Mesenchymal stem cell (in vitro differentiated cells and primary cell): ENCODE measurements around the gene RCAN2.
A peak's percentile ranks its signal among the peaks of the same experiment; 100 is the strongest.

ENCODE experiments used
- DNase-seq: peaks from one replicate; pipeline ENCODE4 v3.0.0-alpha.2; 2013
- H2AFZ ChIP-seq: one replicate; pipeline ENCODE4 v1.6.1; 2013; ENCODE audit warnings: low read depth, mild to moderate bottlenecking, control low read depth, inconsistent platforms, low read length, moderate library complexity
- H2AK5ac ChIP-seq: 2 replicates; pipeline ENCODE4 v1.6.1; 2013; ENCODE audit warnings: low read length, moderate library complexity, mild to moderate bottlenecking, inconsistent platforms; ENCODE audit not compliant: severe bottlenecking
- H2BK120ac ChIP-seq: one replicate; pipeline ENCODE4 v1.6.1; 2013; ENCODE audit warnings: low read depth, mild to moderate bottlenecking, inconsistent platforms, low read length, moderate library complexity
- H2BK12ac ChIP-seq, 2 experiments: one replicate each; pipeline ENCODE4 v1.6.1; 2013; ENCODE audit warnings: inconsistent platforms in 2 of 2, low read length in 2 of 2, mild to moderate bottlenecking in 2 of 2, moderate library complexity in 2 of 2, control low read depth in 1 of 2
- H2BK15ac ChIP-seq: one replicate; pipeline ENCODE4 v1.6.1; 2013; ENCODE audit warnings: mild to moderate bottlenecking, low read depth, inconsistent platforms; ENCODE audit not compliant: poor library complexity, severe bottlenecking
- H2BK5ac ChIP-seq: 2 replicates; pipeline ENCODE4 v1.6.1; 2013; ENCODE audit warnings: low read depth, mild to moderate bottlenecking, low read length, control low read depth, inconsistent platforms; ENCODE audit not compliant: poor library complexity, severe bottlenecking
- H3K14ac ChIP-seq, 2 experiments: one replicate each; pipeline ENCODE4 v1.6.1; 2013; ENCODE audit warnings: inconsistent platforms in 2 of 2, low read length in 2 of 2, control low read depth in 1 of 2, mild to moderate bottlenecking in 1 of 2, moderate library complexity in 1 of 2
- H3K18ac ChIP-seq, 2 experiments: one replicate each; pipeline ENCODE4 v1.6.1; 2013; ENCODE audit warnings: inconsistent platforms in 2 of 2, low read length in 2 of 2, control low read depth in 1 of 2, low read depth in 1 of 2, mild to moderate bottlenecking in 1 of 2
- H3K23ac ChIP-seq, 2 experiments: one replicate each; pipeline ENCODE4 v1.6.1; 2013; ENCODE audit warnings: inconsistent platforms in 2 of 2, low read length in 2 of 2, mild to moderate bottlenecking in 2 of 2, moderate library complexity in 2 of 2, control low read depth in 1 of 2
- H3K27ac ChIP-seq: 2 replicates; pipeline ENCODE4 v1.5.1; 2013; ENCODE audit warnings: mild to moderate bottlenecking, moderate library complexity, low read length, control low read depth, inconsistent platforms; ENCODE audit not compliant: poor library complexity, severe bottlenecking
- H3K27me3 ChIP-seq, 2 experiments: 2 replicates each; pipeline versions ENCODE4 v1.6.1 to v1.7.0; 2013; ENCODE audit warnings: low read length in 2 of 2, mild to moderate bottlenecking in 2 of 2, moderate library complexity in 2 of 2, control low read depth in 1 of 2, inconsistent platforms in 1 of 2; ENCODE audit not compliant: control insufficient read depth in 1 of 2, insufficient read depth in 1 of 2
- H3K36me3 ChIP-seq, 2 experiments: 2 replicates each; pipeline versions ENCODE4 v1.6.1 to v1.7.0; 2013; ENCODE audit warnings: low read length in 2 of 2, control low read depth in 1 of 2, inconsistent platforms in 1 of 2, low read depth in 1 of 2, mild to moderate bottlenecking in 1 of 2; ENCODE audit not compliant: insufficient read depth in 2 of 2, control insufficient read depth in 1 of 2
- H3K4ac ChIP-seq, 2 experiments: one replicate each; pipeline ENCODE4 v1.6.1; 2013; ENCODE audit warnings: inconsistent platforms in 2 of 2, low read length in 2 of 2, mild to moderate bottlenecking in 2 of 2, moderate library complexity in 2 of 2, control low read depth in 1 of 2, low read depth in 1 of 2
- H3K4me1 ChIP-seq: 2 replicates; pipeline ENCODE4 v1.6.1; 2013; ENCODE audit warnings: low read depth, low read length, control low read depth; ENCODE audit not compliant: control insufficient read depth, insufficient read depth
- H3K4me2 ChIP-seq: 2 replicates; pipeline ENCODE4 v1.6.1; 2013; ENCODE audit warnings: low read length, mild to moderate bottlenecking, inconsistent platforms; ENCODE audit not compliant: poor library complexity, severe bottlenecking
- H3K4me3 ChIP-seq, 2 experiments: 2 replicates each; pipeline versions ENCODE4 v1.5.1 to v1.7.0; 2013; ENCODE audit warnings: low read length in 2 of 2, mild to moderate bottlenecking in 2 of 2, control low read depth in 1 of 2, low read depth in 1 of 2; ENCODE audit not compliant: insufficient read depth in 1 of 2
- H3K79me1 ChIP-seq: replicated peaks from 2 replicates; pipeline ENCODE4 v1.6.1; 2013; ENCODE audit warnings: mild to moderate bottlenecking, control low read depth, low read length, inconsistent platforms; ENCODE audit not compliant: poor library complexity, severe bottlenecking
- H3K9ac ChIP-seq: 2 replicates; pipeline ENCODE4 v1.7.0; 2013; ENCODE audit warnings: mild to moderate bottlenecking, low read length, moderate library complexity
- H3K9me3 ChIP-seq: 2 replicates; pipeline ENCODE4 v1.7.0; 2013; ENCODE audit warnings: mild to moderate bottlenecking, low read length; ENCODE audit not compliant: control insufficient read depth
- H4K8ac ChIP-seq: one replicate; pipeline ENCODE4 v1.6.1; 2013; ENCODE audit warnings: inconsistent platforms, mild to moderate bottlenecking, low read length, moderate library complexity
- H4K91ac ChIP-seq: one replicate; pipeline ENCODE4 v1.6.1; 2013; ENCODE audit warnings: mild to moderate bottlenecking, low read length, inconsistent platforms
- WGBS: methylation state at CpG from one replicate; pipeline ENCODE4 v1.1.7; 2013; ENCODE audit warnings: mixed read lengths; 5-methylcytosine and 5-hydroxymethylcytosine counted together

The RCAN2 gene

DNA sequence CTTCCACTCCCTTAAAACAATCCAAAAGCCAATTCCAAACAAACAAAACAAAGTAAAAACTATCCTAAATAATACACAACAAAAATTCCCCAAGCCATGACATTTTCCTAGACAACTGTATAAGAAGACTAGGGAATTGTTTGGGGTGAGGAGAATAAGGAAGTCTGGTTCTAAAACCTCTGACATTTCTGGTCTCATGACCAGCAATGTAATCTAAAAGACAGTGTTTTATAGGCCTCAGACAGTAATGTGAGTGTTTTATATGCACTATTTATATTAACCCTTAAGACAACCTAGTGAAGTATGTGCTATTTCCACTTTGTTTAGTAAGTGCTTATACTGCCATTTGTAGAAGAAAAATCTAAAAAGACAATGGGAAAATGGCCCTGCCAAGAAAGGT is 13.0 kb upstream of the RCAN2 start:
- H3K4me3 ChIP-seq = no peak overlapping the region
- H3K9me3 ChIP-seq = no peaks in the 10 kb centered on the region
- no peak for DNase-seq
- H3K79me1 ChIP-seq = no peaks in the 10 kb centered on the region
- no peak overlapping the region for H4K91ac ChIP-seq
- no peak overlapping the region for H3K27ac ChIP-seq
- H2BK5ac ChIP-seq = no peak overlapping the region
- no peak overlapping the region for H3K23ac ChIP-seq
- H2AFZ ChIP-seq = no peak overlapping the region
- H2BK15ac ChIP-seq = no peak overlapping the region
- H3K14ac ChIP-seq = no peak overlapping the region
- H3K9ac ChIP-seq = no peak overlapping the region
- no peak overlapping the region for H3K18ac ChIP-seq
- H2BK12ac ChIP-seq = no peak overlapping the region
- H3K36me3 ChIP-seq = no peaks in the 10 kb centered on the region
- H2BK120ac ChIP-seq = no peak overlapping the region
- no peak overlapping the region for H2AK5ac ChIP-seq
- peaks cover 6% of the 10 kb centered on the region for H3K4me1 ChIP-seq
- no peak overlapping the region for H4K8ac ChIP-seq
- no peak overlapping the region for H3K4ac ChIP-seq
- no peak overlapping the region for H3K4me2 ChIP-seq
- no peaks in the 10 kb centered on the region for H3K27me3 ChIP-seq

DNA sequence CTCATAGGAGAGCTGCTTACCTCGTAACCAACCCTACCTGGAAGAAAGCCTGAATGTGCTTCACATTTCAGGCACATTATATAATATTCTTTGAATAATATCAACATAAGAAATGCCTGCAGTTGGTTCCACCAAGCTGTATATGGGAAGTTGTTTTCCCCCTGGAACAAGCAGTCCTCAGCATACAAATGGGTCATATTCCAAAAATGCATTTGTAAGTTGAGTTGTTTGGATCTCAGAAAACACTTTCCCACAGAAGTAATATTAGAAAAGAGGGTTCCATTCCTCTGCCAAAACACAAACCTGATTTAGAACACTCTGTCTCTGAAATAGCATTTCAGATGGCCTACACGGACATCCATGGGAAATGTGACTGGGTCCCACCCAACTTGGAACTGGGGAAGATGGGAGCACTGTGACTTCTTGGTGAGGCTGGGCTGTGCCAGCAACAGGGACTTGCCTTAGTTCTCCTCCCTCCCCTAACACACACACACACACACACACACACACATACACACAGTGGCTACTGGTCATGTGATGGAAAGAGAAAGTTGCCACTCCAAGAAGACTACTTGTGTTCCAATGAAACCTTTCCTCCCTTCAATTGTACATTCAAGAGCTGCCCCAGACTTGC is 11.4 kb upstream of the RCAN2 start:
- H4K8ac ChIP-seq = no peak overlapping the region
- no peak overlapping the region for H4K91ac ChIP-seq
- H3K14ac ChIP-seq = peak overlapping the region in 1 of 2 experiments; percentile 75
- no peak overlapping the region for H2BK120ac ChIP-seq
- H3K9ac ChIP-seq = no peak overlapping the region
- H2AFZ ChIP-seq = no peak overlapping the region
- no peaks in the 10 kb centered on the region for H3K36me3 ChIP-seq
- H2AK5ac ChIP-seq = no peak overlapping the region
- no peak overlapping the region for H2BK15ac ChIP-seq
- no peak overlapping the region for H3K18ac ChIP-seq
- no peak overlapping the region for H2BK5ac ChIP-seq
- no peak overlapping the region for H3K4me2 ChIP-seq
- no peak overlapping the region for H3K4me3 ChIP-seq
- H3K4ac ChIP-seq = no peak overlapping the region
- H3K27ac ChIP-seq = no peak overlapping the region
- no peaks in the 10 kb centered on the region for H3K79me1 ChIP-seq
- no CpG with 5 or more reads among the region's 2 CpGs for WGBS
- H3K9me3 ChIP-seq = no peaks in the 10 kb centered on the region
- H2BK12ac ChIP-seq = no peak overlapping the region
- H3K4me1 ChIP-seq = peaks cover 4% of the 10 kb centered on the region
- H3K23ac ChIP-seq = no peak overlapping the region
- H3K27me3 ChIP-seq = no peaks in the 10 kb centered on the region
- DNase-seq = no peak

DNA sequence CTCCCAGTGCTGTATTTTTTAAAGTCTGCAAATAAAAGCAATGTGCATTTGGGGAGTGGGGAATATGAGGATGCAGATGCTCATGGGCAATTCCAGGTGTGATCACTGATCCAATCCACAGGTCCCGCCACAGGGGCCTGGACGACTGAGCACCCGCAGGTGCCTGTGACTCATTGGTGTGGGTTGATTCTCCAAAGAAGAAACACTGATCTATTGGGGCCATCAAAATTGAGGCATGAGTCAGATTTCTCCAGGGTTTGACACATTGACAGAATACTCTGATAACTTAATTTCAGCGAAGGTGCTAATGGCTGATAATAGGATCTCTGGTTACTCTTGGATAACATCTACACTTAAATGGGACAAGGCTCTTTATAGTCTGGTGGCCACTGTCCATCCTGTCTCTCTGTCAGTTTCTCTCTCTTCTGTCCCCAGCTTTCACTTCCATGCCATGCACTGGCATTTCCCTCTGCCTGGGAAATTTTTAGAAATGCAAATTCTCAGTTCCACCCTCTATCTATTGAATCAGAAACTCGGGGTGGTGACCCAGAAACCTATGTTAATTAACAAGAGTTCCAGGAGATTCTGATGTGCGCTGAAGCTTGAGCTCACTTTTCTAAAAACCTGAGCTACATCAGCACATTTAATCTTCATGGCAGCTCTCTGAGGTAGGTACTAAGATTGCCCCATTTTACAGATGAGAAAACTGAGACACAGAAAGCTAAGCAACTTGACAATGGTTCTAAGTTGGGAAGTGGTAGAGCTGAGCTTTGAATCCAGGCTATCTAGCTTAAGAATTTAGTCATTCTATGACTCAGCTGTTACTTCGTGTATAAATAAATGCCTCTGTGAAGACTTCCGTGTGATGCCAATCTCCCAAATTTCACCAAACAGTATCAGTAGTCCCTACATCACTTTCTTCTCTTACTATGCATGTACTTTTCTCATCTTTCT is 10.2 kb upstream of the RCAN2 start:
- H4K91ac ChIP-seq = no peak overlapping the region
- no peak overlapping the region for H2AK5ac ChIP-seq
- no peaks in the 10 kb centered on the region for H3K27me3 ChIP-seq
- no peak overlapping the region for H3K14ac ChIP-seq
- no peaks in the 10 kb centered on the region for H3K9me3 ChIP-seq
- H2BK120ac ChIP-seq = no peak overlapping the region
- H3K4me3 ChIP-seq = no peak overlapping the region
- no peak overlapping the region for H3K9ac ChIP-seq
- no peak overlapping the region for H3K18ac ChIP-seq
- H3K79me1 ChIP-seq = no peaks in the 10 kb centered on the region
- no peak overlapping the region for H3K27ac ChIP-seq
- H3K23ac ChIP-seq = no peak overlapping the region
- no peak overlapping the region for H2BK12ac ChIP-seq
- no peak overlapping the region for H4K8ac ChIP-seq
- no peak overlapping the region for H3K4ac ChIP-seq
- 87% methylated on average over 8 of the region's 8 CpGs for WGBS
- peaks cover 4% of the 10 kb centered on the region for H3K4me1 ChIP-seq
- H3K4me2 ChIP-seq = no peak overlapping the region
- no peak overlapping the region for H2AFZ ChIP-seq
- no peak overlapping the region for H2BK5ac ChIP-seq
- no peaks in the 10 kb centered on the region for H3K36me3 ChIP-seq
- DNase-seq = no peak
- no peak overlapping the region for H2BK15ac ChIP-seq

DNA sequence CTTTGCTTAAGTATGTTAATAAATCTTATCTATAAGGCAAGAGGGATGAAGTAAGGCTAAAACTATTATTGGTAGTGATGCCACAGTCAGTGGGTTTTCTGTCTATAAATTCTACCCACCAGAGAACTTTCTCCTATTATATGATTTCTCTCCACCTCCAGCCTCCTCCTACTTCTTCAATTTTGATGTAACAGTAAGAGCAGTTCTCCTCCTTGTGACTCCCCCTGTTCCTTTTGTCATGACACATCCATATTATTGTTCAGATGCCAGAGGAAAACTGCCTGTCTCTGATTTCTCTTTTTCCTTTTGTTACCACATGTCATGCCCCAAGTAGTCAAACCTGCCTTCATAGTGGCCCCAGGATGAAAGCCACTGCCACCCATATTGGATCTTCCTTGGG is 9.1 kb upstream of the RCAN2 start:
- H3K9me3 ChIP-seq = no peaks in the 10 kb centered on the region
- H2AFZ ChIP-seq = no peak overlapping the region
- no peaks in the 10 kb centered on the region for H3K79me1 ChIP-seq
- H2BK12ac ChIP-seq = no peak overlapping the region
- H3K27ac ChIP-seq = no peak overlapping the region
- no peak overlapping the region for H2BK5ac ChIP-seq
- no peak overlapping the region for H3K18ac ChIP-seq
- H2BK120ac ChIP-seq = no peak overlapping the region
- no peak overlapping the region for H4K8ac ChIP-seq
- H3K4me2 ChIP-seq = no peak overlapping the region
- no peaks in the 10 kb centered on the region for H3K27me3 ChIP-seq
- H4K91ac ChIP-seq = no peak overlapping the region
- no peak overlapping the region for H3K23ac ChIP-seq
- no peak overlapping the region for H3K4ac ChIP-seq
- no peak overlapping the region for H3K4me3 ChIP-seq
- H3K9ac ChIP-seq = no peak overlapping the region
- no peak overlapping the region for H2AK5ac ChIP-seq
- no peak overlapping the region for H3K14ac ChIP-seq
- DNase-seq = no peak
- peaks cover 2% of the 10 kb centered on the region for H3K4me1 ChIP-seq
- H3K36me3 ChIP-seq = no peaks in the 10 kb centered on the region
- no peak overlapping the region for H2BK15ac ChIP-seq
